Panc1 (cell line): ENCODE data around the gene RNF125. TPM values are rescaled to one million over a fixed set of nuclear protein-coding genes. Genes with fewer than 3 reads are reported as not detected.
"Not testable (repeated sequence)": the region's sequence is repeated elsewhere in the genome, so short reads cannot be mapped to it uniquely, and the experiment has no call there.

Experiments used
- ATAC-seq: fragments of 200-7000 bp; cut with Tn5 transposase; 2 replicates; pipeline ENCODE4 v1.9.1; 2020; ENCODE audit warnings: mild to moderate bottlenecking, moderate library complexity
- BruUV-seq: library from RNA; stranded (reverse); fragments of 400-500 nt; replicated peaks from 2 replicates; lab custom pipeline; 2021; lab: Mats Ljungman, UMichigan
- CTCF ChIA-PET: fragments of 300-600 bp; sonication (Branson Sonifier 250); formaldehyde crosslinking; loops from one replicate; lab custom pipeline; 2022; ENCODE audit warnings: antibody characterized with exemption; lab: Charles Lee
- POLR2A ChIA-PET: fragments of 300-600 bp; sonication (Branson Sonifier 250); formaldehyde crosslinking; loops from one replicate; lab custom pipeline; 2022; ENCODE audit warnings: antibody characterized with exemption; lab: Charles Lee
- DNase-seq: peaks from one replicate; pipeline ENCODE4 v3.0.0-alpha.2; 2010; ENCODE audit warnings: low read depth, low spot score
- H3K27ac ChIP-seq: 2 replicates; pipeline ENCODE4 v1.5.1; 2011; ENCODE audit warnings: mild to moderate bottlenecking, low read length, inconsistent platforms
- H3K27me3 ChIP-seq: fragments of 200-500 bp; sonication (Bioruptor generic); 2 replicates; pipeline ENCODE4 v1.6.0; 2014; ENCODE audit warnings: low read length, inconsistent platforms; ENCODE audit not compliant: control insufficient read depth, insufficient read depth
- H3K36me3 ChIP-seq: fragments of 200-500 bp; sonication (Bioruptor generic); 2 replicates; pipeline ENCODE4 v1.5.1; 2014; ENCODE audit warnings: inconsistent platforms, mild to moderate bottlenecking, low read length, moderate library complexity; ENCODE audit not compliant: control insufficient read depth, insufficient read depth
- H3K4me1 ChIP-seq: 2 replicates; pipeline ENCODE4 v1.5.1; 2011; ENCODE audit warnings: inconsistent platforms, mild to moderate bottlenecking, low read length, moderate library complexity; ENCODE audit not compliant: control insufficient read depth, insufficient read depth
- H3K4me3 ChIP-seq, 2 experiments: 2 replicates each; pipeline ENCODE4 v1.5.1; 2011 to 2012; ENCODE audit warnings: low read depth in 2 of 2, low read length in 2 of 2, mild to moderate bottlenecking in 2 of 2, inconsistent platforms in 1 of 2, moderate library complexity in 1 of 2
- H3K9me3 ChIP-seq: fragments of 200-500 bp; sonication (Bioruptor generic); 2 replicates; pipeline ENCODE4 v1.5.1; 2014; ENCODE audit warnings: low read depth, mild to moderate bottlenecking, inconsistent platforms, low read length, moderate library complexity; ENCODE audit not compliant: control insufficient read depth, insufficient read depth
- POLR2AphosphoS5 ChIP-seq: IDR thresholded peaks from 2 replicates; pipeline ENCODE4 v1.6.1; 2012; ENCODE audit warnings: mild to moderate bottlenecking, low read depth, low read length, moderate library complexity
- SIN3A ChIP-seq: IDR thresholded peaks from 2 replicates; pipeline ENCODE4 v1.6.1; 2012; ENCODE audit warnings: low read depth, mild to moderate bottlenecking, low read length, moderate library complexity, borderline replicate concordance; ENCODE audit not compliant: insufficient read depth
- TCF7L2 ChIP-seq: IDR thresholded peaks from 2 replicates; pipeline ENCODE4 v1.6.1; 2011; ENCODE audit warnings: mild to moderate bottlenecking, low read depth, low read length, inconsistent platforms
- in situ Hi-C: cut with HindIII; loops from 2 replicates; pipeline ENCODE4 v1.10.0; 2016; ENCODE audit warnings: low sequenced_read_pairs, low pct_unique_long_range_greater_than_20kb
- intact Hi-C: fragments of 100-400 bp; cut with micrococcal nuclease; formaldehyde crosslinking; loops from one replicate; pipeline ENCODE4 v1.10.0; 2022; ENCODE audit not compliant: unreplicated experiment
- total RNA-seq: library from RNA; stranded (reverse); gene quantifications from one replicate; pipeline ENCODE4 v1.2.1, GENCODE V29; 2021; ENCODE audit not compliant: unreplicated experiment
- TF ChIP-seq, protein P1 (sequence below): fragments of 450-650 bp; IDR thresholded peaks from 2 replicates; pipeline ENCODE4 v1.5.1; 2017; ENCODE audit warnings: mild to moderate bottlenecking
- TF ChIP-seq, protein P2 (sequence below), 2 experiments: IDR thresholded peaks; 2 replicates each; pipeline ENCODE4 v1.6.1; 2011 to 2012; ENCODE audit warnings: low read depth in 2 of 2, control low read depth in 1 of 2, low read length in 1 of 2, mild to moderate bottlenecking in 1 of 2, moderate library complexity in 1 of 2; ENCODE audit not compliant: insufficient read depth in 1 of 2

The RNF125 gene
- total RNA-seq, 1 experiment from 2014 or later, result 0.57 TPM

GRCh38 chr18:32019251-32019948 lies 775 bp downstream of the RNF125 start:
- ChIA-PET CTCF (interaction anchor here (1.2 kb wide), 1 partner anchor 53 kb away, joined by 3 read pairs; no protein-coding TSS in a partner anchor), POLR2A (interaction anchor here (0.6 kb wide), 1 partner anchor 41 kb away, joined by 3 read pairs; no protein-coding TSS in a partner anchor)
- Histone ChIP-seq H3K4me3 (peak overlapping the region; percentile 46 to 66), H3K9me3 (no peaks in the 10 kb centered on the region), H3K27ac (no peak overlapping the region), H3K36me3 (no peaks in the 10 kb centered on the region), H3K4me1 (no peaks in the 10 kb centered on the region), H3K27me3 (no peaks in the 10 kb centered on the region)
- 0 out of 2 replicates have a peak, but pooled peaks have one; percentile 31 for TF ChIP-seq SIN3A
- TF ChIP-seq, protein P1, sequence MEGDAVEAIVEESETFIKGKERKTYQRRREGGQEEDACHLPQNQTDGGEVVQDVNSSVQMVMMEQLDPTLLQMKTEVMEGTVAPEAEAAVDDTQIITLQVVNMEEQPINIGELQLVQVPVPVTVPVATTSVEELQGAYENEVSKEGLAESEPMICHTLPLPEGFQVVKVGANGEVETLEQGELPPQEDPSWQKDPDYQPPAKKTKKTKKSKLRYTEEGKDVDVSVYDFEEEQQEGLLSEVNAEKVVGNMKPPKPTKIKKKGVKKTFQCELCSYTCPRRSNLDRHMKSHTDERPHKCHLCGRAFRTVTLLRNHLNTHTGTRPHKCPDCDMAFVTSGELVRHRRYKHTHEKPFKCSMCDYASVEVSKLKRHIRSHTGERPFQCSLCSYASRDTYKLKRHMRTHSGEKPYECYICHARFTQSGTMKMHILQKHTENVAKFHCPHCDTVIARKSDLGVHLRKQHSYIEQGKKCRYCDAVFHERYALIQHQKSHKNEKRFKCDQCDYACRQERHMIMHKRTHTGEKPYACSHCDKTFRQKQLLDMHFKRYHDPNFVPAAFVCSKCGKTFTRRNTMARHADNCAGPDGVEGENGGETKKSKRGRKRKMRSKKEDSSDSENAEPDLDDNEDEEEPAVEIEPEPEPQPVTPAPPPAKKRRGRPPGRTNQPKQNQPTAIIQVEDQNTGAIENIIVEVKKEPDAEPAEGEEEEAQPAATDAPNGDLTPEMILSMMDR, result no peak
- in situ Hi-C loops (no loop called here), intact Hi-C loops (no loop called here)
- ATAC-seq, result peak; percentile 54
- DNase-seq, result no peak
- BruUV-seq, result no TSS peak

GRCh38 chr18:32019949-32020625 lies 1.5 kb downstream of the RNF125 start:
- BruUV-seq, in situ Hi-C loops, H3K27ac ChIP-seq, H3K4me1 ChIP-seq, DNase-seq, H3K9me3 ChIP-seq, H3K27me3 ChIP-seq, intact Hi-C loops, CTCF ChIA-PET, ATAC-seq, H3K36me3 ChIP-seq: not testable (repeated sequence)
- peak overlapping the region; percentile 46 to 66; a peak in 3 of 4 replicates for H3K4me3 ChIP-seq
- POLR2A ChIA-PET, result interaction anchor here (0.6 kb wide), 1 partner anchor 41 kb away, joined by 3 read pairs; no protein-coding TSS in a partner anchor

GRCh38 chr18:32021756-32022564 lies 3.3 kb downstream of the RNF125 start:
- TF ChIP-seq, protein P2, sequence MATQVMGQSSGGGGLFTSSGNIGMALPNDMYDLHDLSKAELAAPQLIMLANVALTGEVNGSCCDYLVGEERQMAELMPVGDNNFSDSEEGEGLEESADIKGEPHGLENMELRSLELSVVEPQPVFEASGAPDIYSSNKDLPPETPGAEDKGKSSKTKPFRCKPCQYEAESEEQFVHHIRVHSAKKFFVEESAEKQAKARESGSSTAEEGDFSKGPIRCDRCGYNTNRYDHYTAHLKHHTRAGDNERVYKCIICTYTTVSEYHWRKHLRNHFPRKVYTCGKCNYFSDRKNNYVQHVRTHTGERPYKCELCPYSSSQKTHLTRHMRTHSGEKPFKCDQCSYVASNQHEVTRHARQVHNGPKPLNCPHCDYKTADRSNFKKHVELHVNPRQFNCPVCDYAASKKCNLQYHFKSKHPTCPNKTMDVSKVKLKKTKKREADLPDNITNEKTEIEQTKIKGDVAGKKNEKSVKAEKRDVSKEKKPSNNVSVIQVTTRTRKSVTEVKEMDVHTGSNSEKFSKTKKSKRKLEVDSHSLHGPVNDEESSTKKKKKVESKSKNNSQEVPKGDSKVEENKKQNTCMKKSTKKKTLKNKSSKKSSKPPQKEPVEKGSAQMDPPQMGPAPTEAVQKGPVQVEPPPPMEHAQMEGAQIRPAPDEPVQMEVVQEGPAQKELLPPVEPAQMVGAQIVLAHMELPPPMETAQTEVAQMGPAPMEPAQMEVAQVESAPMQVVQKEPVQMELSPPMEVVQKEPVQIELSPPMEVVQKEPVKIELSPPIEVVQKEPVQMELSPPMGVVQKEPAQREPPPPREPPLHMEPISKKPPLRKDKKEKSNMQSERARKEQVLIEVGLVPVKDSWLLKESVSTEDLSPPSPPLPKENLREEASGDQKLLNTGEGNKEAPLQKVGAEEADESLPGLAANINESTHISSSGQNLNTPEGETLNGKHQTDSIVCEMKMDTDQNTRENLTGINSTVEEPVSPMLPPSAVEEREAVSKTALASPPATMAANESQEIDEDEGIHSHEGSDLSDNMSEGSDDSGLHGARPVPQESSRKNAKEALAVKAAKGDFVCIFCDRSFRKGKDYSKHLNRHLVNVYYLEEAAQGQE (IDR thresholded peaks at IDR 0.05; ENCODE audit: insufficient read depth in 1 of 2, low read depth in 2 of 2, low read length in 1 of 2), result no peak
- no peak for TF ChIP-seq POLR2AphosphoS5
- TF ChIP-seq TCF7L2, result no peak
- TF ChIP-seq, protein P1, result no peak
- TF ChIP-seq SIN3A, result no peak
- no peak for ATAC-seq
- no peaks in the 10 kb centered on the region; the same call in 1 of the 2 replicates for H3K27me3 ChIP-seq
- H3K9me3 ChIP-seq, result no peaks in the 10 kb centered on the region
- no TSS peak for BruUV-seq
- H3K27ac ChIP-seq, result no peak overlapping the region
- CTCF ChIA-PET, result no interaction called here
- no peaks in the 10 kb centered on the region for H3K4me1 ChIP-seq
- H3K36me3 ChIP-seq, result no peaks in the 10 kb centered on the region
- intact Hi-C loops, result no loop called here
- DNase-seq, result no peak
- no peak overlapping the region for H3K4me3 ChIP-seq
- POLR2A ChIA-PET, result no interaction called here
- in situ Hi-C loops, result no loop called here
